GM18858 (cell line): ENCODE results near the gene RANGRF.
"Not testable (repeated sequence)": the region's sequence is repeated elsewhere in the genome, so short reads cannot be mapped to it uniquely, and the experiment has no call there.

Experiments used
- ATAC-seq: cut with Tn5 transposase; IDR thresholded peaks from one replicate; pipeline ENCODE4 v1.9.1; 2021; ENCODE audit not compliant: unreplicated experiment

RANGRF gene

GRCh38 chr17:8288336-8289102, at the start of gene RANGRF:
Gene RANGRF, plus strand, starts transcription at chr17:8288670. Its CDS starts 119 bp downstream, at chr17:8288789.
- peak; percentile 48 for ATAC-seq

GRCh38 chr17:8243827-8244226, 44.6 kb upstream of the RANGRF start:
- no peak for ATAC-seq

GRCh38 chr17:8244768-8245167, 43.7 kb upstream of the RANGRF start:
- ATAC-seq, result no peak

- ATAC-seq, result peak; percentile 41
These were observed 39.5 kb upstream of the RANGRF start, which contains the start of gene PFAS for GRCh38 chr17:8248751-8249607. Gene PFAS, plus strand, starts transcription at chr17:8249289. Its CDS starts 4,649 bp downstream, at chr17:8253938.

- ATAC-seq, result no peak
These were observed 38.6 kb upstream of the RANGRF start for GRCh38 chr17:8249621-8250500.

- ATAC-seq, result not testable (repeated sequence)
These were observed 37.1 kb upstream of the RANGRF start for GRCh38 chr17:8251411-8251810.

- ATAC-seq, result no peak
These were observed 34.7 kb upstream of the RANGRF start for GRCh38 chr17:8253801-8254200.

- no peak for ATAC-seq
These were observed 33.6 kb upstream of the RANGRF start for GRCh38 chr17:8254881-8255280.

GRCh38 chr17:8255499-8255898, 33.0 kb upstream of the RANGRF start:
- no peak for ATAC-seq

- no peak for ATAC-seq
These were observed 32.2 kb upstream of the RANGRF start for GRCh38 chr17:8256291-8256690.

- no peak for ATAC-seq
These were observed 31.8 kb upstream of the RANGRF start for GRCh38 chr17:8256691-8257090.

- no peak for ATAC-seq
These were observed 30.7 kb upstream of the RANGRF start for GRCh38 chr17:8257801-8258200.

GRCh38 chr17:8264320-8264719, 24.1 kb upstream of the RANGRF start:
- ATAC-seq, result no peak

GRCh38 chr17:8264836-8265542, 23.5 kb upstream of the RANGRF start:
- no peak for ATAC-seq

GRCh38 chr17:8266648-8267479, 21.6 kb upstream of the RANGRF start:
- ATAC-seq, result no peak

- ATAC-seq, result no peak
These were observed 20.9 kb upstream of the RANGRF start for GRCh38 chr17:8267480-8268147.

GRCh38 chr17:8268550-8269298, 19.7 kb upstream of the RANGRF start:
- no peak for ATAC-seq

GRCh38 chr17:8272421-8272820, 16.0 kb upstream of the RANGRF start:
- no peak for ATAC-seq
